Endodermal cell (in vitro differentiated cells): ENCODE results near the gene LIN28B. TPM values are rescaled to one million over a fixed set of nuclear protein-coding genes. Genes with fewer than 3 reads are reported as not detected.

Source experiments
- DNase-seq: peaks from one replicate; pipeline ENCODE4 v3.0.0-alpha.2; 2017
- H3K27ac ChIP-seq: 2 replicates; pipeline ENCODE4 v1.5.1; 2013; ENCODE audit warnings: mild to moderate bottlenecking, low read depth, low read length, moderate library complexity
- H3K27me3 ChIP-seq: 2 replicates; pipeline ENCODE4 v1.6.1; 2013; ENCODE audit warnings: mild to moderate bottlenecking, low read length, moderate library complexity; ENCODE audit not compliant: insufficient read depth, control insufficient read depth, poor library complexity, severe bottlenecking
- H3K36me3 ChIP-seq: 2 replicates; pipeline ENCODE4 v1.7.0; 2013; ENCODE audit warnings: mild to moderate bottlenecking, low read length, moderate library complexity; ENCODE audit not compliant: control insufficient read depth, insufficient read depth
- H3K4me1 ChIP-seq: one replicate; pipeline ENCODE4 v1.7.0; 2013; ENCODE audit warnings: low read length; ENCODE audit not compliant: control insufficient read depth, insufficient read depth
- H3K4me3 ChIP-seq: 2 replicates; pipeline ENCODE4 v1.5.1; 2013; ENCODE audit warnings: mild to moderate bottlenecking, low read length, moderate library complexity
- H3K9ac ChIP-seq: 2 replicates; pipeline ENCODE4 v1.6.1; 2013; ENCODE audit warnings: mild to moderate bottlenecking, low read length, moderate library complexity; ENCODE audit not compliant: poor library complexity, severe bottlenecking; ENCODE audit errors: extremely low read depth
- H3K9me3 ChIP-seq: 2 replicates; pipeline ENCODE4 v1.6.1; 2013; ENCODE audit warnings: mild to moderate bottlenecking, low read length, moderate library complexity; ENCODE audit not compliant: control insufficient read depth
- H3K27ac Mint-ChIP-seq: 2 replicates; pipeline ENCODE4 v1.8.0; 2020; ENCODE audit warnings: mixed read lengths
- H3K27me3 Mint-ChIP-seq: 2 replicates; pipeline ENCODE4 v1.8.0; 2021; ENCODE audit warnings: mild to moderate bottlenecking, mixed read lengths; ENCODE audit not compliant: insufficient read depth
- H3K36me3 Mint-ChIP-seq: 2 replicates; pipeline ENCODE4 v1.8.0; 2020; ENCODE audit warnings: low read depth, mixed read lengths
- H3K4me1 Mint-ChIP-seq: 2 replicates; pipeline ENCODE4 v1.8.0; 2020; ENCODE audit warnings: mixed read lengths
- H3K4me3 Mint-ChIP-seq: 2 replicates; pipeline ENCODE4 v1.8.0; 2020; ENCODE audit warnings: mild to moderate bottlenecking, moderate library complexity, mixed read lengths
- H3K9me3 Mint-ChIP-seq: 2 replicates; pipeline ENCODE4 v1.8.0; 2020; ENCODE audit warnings: mild to moderate bottlenecking, mixed read lengths
- WGBS, 2 experiments: methylation state at CpG; one replicate each; pipeline versions ENCODE4 v1.1.5 to v1.1.7; 2013; ENCODE audit warnings: missing lambda C conversion rate in 2 of 2, mixed read lengths in 1 of 2; ENCODE audit not compliant: insufficient coverage in 1 of 2, insufficient read length in 1 of 2; 5-methylcytosine and 5-hydroxymethylcytosine counted together
- total RNA-seq, 2 donors: library from RNA; stranded (reverse); fragmentation: NEBNext Ultra II Directional in 1 of 2; extraction: Animal tissue kit (Norgen Biotek cat#: 25700) in 1 of 2; gene quantifications; 2 replicates in 1 of 2; 3 replicates in 1 of 2; pipeline ENCODE4 v1.2.1, GENCODE V29; 2021
- TF ChIP-seq, protein P1 (sequence below): fragments of 200-600 bp; sonication (generic); conservative IDR thresholded peaks from 2 replicates; pipeline ENCODE4 v1.5.0; 2021; ENCODE audit warnings: antibody characterized with exemption, mild to moderate bottlenecking

The LIN28B gene
- total RNA-seq, 2 donors from 2014 or later: 65.1 to 65.3 TPM

DNA sequence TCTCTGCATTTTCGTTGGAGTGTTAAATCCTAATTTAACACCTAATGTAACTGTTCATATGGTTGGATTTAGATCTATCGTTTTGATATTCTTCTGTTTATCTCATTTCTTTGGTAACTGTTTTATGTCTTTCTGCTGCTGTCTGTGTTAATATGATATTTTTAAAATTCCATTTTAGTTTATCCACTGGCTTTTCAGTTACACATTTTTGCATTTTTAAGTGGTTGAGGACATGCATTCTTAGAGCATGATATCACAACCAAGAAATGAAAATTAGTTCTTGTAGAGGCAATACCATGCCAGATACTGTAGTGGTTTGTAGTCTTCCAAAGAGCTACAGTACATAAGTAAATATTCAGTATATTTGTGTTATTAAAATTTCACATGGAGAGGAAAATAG is 58.6 kb downstream of the LIN28B start:
- Histone ChIP-seq H3K9ac (no peak overlapping the region), H3K4me3 (no peak overlapping the region), H3K27me3 (no peaks in the 10 kb centered on the region), H3K4me1 (no peaks in the 10 kb centered on the region), H3K9me3 (no peaks in the 10 kb centered on the region), H3K27ac (no peak overlapping the region), H3K36me3 (no peaks in the 10 kb centered on the region)
- peak overlapping the region; percentile 84 for H3K27ac Mint-ChIP-seq
- no peak overlapping the region for H3K4me3 Mint-ChIP-seq
- no peaks in the 10 kb centered on the region for H3K9me3 Mint-ChIP-seq
- H3K27me3 Mint-ChIP-seq: no peaks in the 10 kb centered on the region
- no peak for DNase-seq
- TF ChIP-seq, protein P1, sequence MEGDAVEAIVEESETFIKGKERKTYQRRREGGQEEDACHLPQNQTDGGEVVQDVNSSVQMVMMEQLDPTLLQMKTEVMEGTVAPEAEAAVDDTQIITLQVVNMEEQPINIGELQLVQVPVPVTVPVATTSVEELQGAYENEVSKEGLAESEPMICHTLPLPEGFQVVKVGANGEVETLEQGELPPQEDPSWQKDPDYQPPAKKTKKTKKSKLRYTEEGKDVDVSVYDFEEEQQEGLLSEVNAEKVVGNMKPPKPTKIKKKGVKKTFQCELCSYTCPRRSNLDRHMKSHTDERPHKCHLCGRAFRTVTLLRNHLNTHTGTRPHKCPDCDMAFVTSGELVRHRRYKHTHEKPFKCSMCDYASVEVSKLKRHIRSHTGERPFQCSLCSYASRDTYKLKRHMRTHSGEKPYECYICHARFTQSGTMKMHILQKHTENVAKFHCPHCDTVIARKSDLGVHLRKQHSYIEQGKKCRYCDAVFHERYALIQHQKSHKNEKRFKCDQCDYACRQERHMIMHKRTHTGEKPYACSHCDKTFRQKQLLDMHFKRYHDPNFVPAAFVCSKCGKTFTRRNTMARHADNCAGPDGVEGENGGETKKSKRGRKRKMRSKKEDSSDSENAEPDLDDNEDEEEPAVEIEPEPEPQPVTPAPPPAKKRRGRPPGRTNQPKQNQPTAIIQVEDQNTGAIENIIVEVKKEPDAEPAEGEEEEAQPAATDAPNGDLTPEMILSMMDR: no peak
- 85 to 100% methylated on average over 1 to 2 of the region's 2 CpGs for WGBS, 2 experiments
- H3K4me1 Mint-ChIP-seq: no peaks in the 10 kb centered on the region
- peaks cover 13% of the 10 kb centered on the region for H3K36me3 Mint-ChIP-seq

DNA sequence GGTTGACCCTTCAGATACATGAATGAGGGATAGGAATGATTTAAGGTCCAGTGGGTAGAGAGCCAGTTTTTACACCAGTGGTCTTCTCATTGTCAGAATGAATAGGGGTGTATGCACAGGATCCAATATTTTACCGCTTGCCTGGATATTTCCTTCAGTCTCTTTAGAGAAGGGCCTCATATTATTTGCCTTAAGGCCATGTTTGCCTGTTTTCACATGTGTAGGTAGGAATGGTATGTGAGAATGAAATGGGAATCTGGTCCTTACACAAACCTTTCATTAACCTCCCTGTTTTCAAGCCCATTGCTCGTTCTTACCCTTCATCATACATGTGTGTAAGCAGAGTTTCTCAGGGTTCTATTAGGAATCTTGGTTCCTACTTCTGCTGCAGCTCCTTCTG is 62.4 kb downstream of the LIN28B start:
- 90 to 100% methylated on average over 1 to 2 of the region's 2 CpGs for WGBS, 2 experiments
- peaks cover 5% of the 10 kb centered on the region for H3K4me1 Mint-ChIP-seq
- no peak overlapping the region for H3K27ac Mint-ChIP-seq
- Histone ChIP-seq H3K9ac (no peak overlapping the region), H3K27me3 (no peaks in the 10 kb centered on the region), H3K27ac (no peak overlapping the region), H3K9me3 (no peaks in the 10 kb centered on the region), H3K4me1 (no peaks in the 10 kb centered on the region), H3K36me3 (no peaks in the 10 kb centered on the region), H3K4me3 (no peak overlapping the region)
- no peaks in the 10 kb centered on the region for H3K9me3 Mint-ChIP-seq
- H3K4me3 Mint-ChIP-seq: no peak overlapping the region
- no peaks in the 10 kb centered on the region for H3K27me3 Mint-ChIP-seq
- TF ChIP-seq, protein P1: no peak
- no peak for DNase-seq
- peaks cover 2% of the 10 kb centered on the region for H3K36me3 Mint-ChIP-seq

DNA sequence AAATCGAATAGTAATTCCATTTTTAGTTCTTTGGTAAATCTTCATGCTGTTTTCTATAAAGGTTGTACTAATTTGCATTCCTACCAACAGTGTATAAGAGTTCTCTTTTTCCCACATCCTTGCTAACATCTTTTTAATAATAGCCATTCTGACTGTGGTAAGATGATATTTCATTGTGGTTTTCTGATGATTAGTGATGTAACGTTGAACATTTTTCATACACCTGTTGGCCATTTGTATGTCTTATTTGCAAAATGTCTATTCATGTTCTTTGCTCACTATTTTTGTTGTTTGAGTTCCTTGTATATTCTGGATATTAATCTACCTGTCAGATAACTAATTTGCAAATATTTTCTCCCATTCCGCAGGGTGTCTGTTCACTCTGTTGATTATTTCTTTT is 64.5 kb downstream of the LIN28B start:
- Mint-ChIP-seq H3K27me3 (no peaks in the 10 kb centered on the region), H3K4me1 (peaks cover 14% of the 10 kb centered on the region), H3K36me3 (peaks cover 4% of the 10 kb centered on the region), H3K27ac (no peak overlapping the region), H3K4me3 (no peak overlapping the region), H3K9me3 (no peaks in the 10 kb centered on the region)
- Histone ChIP-seq H3K27me3 (no peaks in the 10 kb centered on the region), H3K36me3 (peaks cover 4% of the 10 kb centered on the region), H3K4me1 (no peaks in the 10 kb centered on the region), H3K9me3 (no peaks in the 10 kb centered on the region), H3K27ac (no peak overlapping the region), H3K4me3 (no peak overlapping the region), H3K9ac (no peak overlapping the region)
- TF ChIP-seq, protein P1: no peak
- no peak for DNase-seq
- 94% methylated on average over 2 of the region's 3 CpGs; no CpG with 5 or more reads in 1 of the 2 experiments for WGBS, 2 experiments
